ENCODE measurements around the gene BDKRB2.

GRCh38 chr14:96165493-96166436 is 38.9 kb upstream of the BDKRB2 start:
- TF ChIP-seq CTCF (conservative IDR thresholded peaks at IDR 0.05) = no peak
- no peak for TF ChIP-seq EZH2 (IDR thresholded peaks at IDR 0.05; ENCODE audit: low read depth)

Measured in PC-9 (cell line).